ENCODE measurements around the gene RPL7L1. TPM values are rescaled to one million over a fixed set of nuclear protein-coding genes. Genes with fewer than 3 reads are reported as not detected.

The RPL7L1 gene
- polyA plus RNA-seq, 6 donors from 2014 or later = 26.8 to 81.7 (median 61.0) TPM

DNA sequence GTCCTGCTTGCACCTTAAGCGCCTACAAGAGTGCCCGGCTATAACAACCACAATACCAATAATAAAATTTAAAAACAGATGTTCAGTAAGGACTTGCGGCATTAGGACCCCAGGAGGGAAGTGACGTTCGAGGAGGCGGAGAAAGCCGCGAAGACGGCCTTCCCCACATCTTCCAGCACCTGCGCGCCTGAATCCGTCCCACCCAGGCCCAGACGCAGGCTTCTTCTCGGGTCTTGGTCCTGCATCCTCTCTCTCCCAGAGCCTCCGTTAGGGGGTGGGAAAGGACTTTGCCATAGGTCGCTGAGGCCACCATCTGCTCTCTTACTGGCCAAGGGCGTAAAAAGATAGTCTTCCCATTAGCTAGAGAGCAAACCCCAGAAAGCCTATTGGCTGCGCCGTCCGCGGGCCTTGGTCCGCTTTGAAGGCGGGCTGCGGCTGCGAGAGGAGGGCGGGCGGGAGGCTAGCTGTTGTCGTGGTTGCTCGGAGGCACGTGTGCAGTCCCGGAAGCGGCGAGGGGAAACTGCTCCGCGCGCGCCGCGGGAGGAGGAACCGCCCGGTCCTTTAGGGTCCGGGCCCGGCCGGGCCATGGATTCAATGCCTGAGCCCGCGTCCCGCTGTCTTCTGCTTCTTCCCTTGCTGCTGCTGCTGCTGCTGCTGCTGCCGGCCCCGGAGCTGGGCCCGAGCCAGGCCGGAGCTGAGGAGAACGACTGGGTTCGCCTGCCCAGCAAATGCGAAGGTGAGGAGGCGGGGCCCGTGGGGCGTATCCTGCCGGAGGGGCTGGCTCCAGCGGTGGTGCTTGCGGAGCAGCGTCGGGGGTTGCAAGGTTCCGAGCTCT lies 49.8 kb downstream of the RPL7L1 start, which contains the start of gene CNPY3:
CNPY3 (plus strand) TSS at position 495 of the 835 bp plus-strand sequence; CDS start at position 586, 91 bp downstream.
- H3K36me3 Mint-ChIP-seq = peaks cover 10 to 12% of the 10 kb centered on the region in 2 donors
- peak within 1 kb of the TSS; percentile 99 to 100 (median 100) for H3K27ac Mint-ChIP-seq
- H3K9me3 Mint-ChIP-seq = no peaks in the 10 kb centered on the region
- ATAC-seq (ENCODE audit: low read depth in 2 of 2) (peak; percentile 75), DNase-seq (peak; percentile 94)
- no peaks in the 10 kb centered on the region for H3K27me3 Mint-ChIP-seq
- H3K4me1 Mint-ChIP-seq = peaks cover 36 to 55% (median 47%) of the 10 kb centered on the region in 3 donors
- H3K4me3 Mint-ChIP-seq = peak within 1 kb of the TSS; percentile 98 to 100 (median 100)

DNA sequence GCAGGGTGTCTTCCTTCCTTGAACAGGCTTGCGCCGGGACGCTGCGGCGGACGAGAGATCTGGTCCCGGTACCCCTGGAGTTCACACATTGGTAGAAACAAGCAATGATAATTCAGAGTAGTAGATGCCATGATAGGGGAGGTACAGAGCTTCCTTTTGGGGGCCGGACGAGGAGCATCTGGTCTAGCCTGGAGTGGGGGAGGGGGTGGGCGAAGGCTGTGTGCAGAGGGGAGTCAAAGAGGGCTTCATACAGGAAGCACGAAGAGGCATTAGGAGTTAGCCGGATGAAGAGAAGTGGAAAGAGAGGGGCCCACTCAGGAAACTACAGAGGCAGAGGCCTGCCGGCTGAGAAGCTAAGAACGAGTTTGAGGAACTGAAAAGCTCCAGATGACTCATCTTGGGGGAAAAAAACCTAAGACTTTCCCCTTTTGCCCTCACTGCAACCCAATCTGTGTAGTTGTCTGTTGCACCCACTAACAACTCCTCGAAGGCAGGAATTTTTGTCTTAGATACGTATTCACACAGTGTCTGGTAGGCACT lies 50.5 kb downstream of the RPL7L1 start:
- H3K9me3 Mint-ChIP-seq = no peaks in the 10 kb centered on the region
- H3K4me3 Mint-ChIP-seq = peak overlapping the region; percentile 98 to 100 (median 100)
- peak overlapping the region; percentile 99 to 100 (median 100) for H3K27ac Mint-ChIP-seq
- H3K36me3 Mint-ChIP-seq = peaks cover 10 to 12% of the 10 kb centered on the region in 2 donors
- ATAC-seq (ENCODE audit: low read depth in 2 of 2) (peak; percentile 62 to 66), DNase-seq (peak; percentile 84)
- H3K27me3 Mint-ChIP-seq = no peaks in the 10 kb centered on the region
- peaks cover 36 to 57% (median 50%) of the 10 kb centered on the region in 3 donors for H3K4me1 Mint-ChIP-seq

DNA sequence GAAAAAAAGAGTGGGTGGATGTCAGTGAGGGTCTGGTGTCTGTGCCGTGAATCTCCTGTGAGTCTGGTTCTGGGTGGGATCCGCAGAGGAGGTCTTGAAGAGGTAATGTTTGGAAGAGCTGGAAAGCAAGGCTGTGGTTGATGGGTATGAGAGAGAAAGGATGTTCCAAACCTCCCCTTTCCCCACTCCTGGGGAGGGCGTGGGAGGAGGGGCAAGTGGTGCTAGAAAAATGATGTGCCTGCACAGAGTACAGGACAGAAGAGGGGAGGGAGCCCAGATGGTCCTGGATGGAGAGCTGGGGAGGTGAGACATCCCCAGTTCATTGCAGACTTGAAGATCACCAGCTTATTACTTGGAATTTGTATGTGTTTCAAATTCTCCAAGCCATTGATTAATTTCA lies 53.0 kb downstream of the RPL7L1 start:
- Mint-ChIP-seq H3K27ac (peak overlapping the region; percentile 78 to 100 (median 96)), H3K4me3 (peak overlapping the region; percentile 56 to 100 (median 100)), H3K4me1 (peaks cover 40 to 69% (median 58%) of the 10 kb centered on the region in 3 donors), H3K36me3 (peaks cover 13 to 20% of the 10 kb centered on the region in 2 donors), H3K27me3 (no peaks in the 10 kb centered on the region), H3K9me3 (no peaks in the 10 kb centered on the region)
- DNase-seq (no peak), ATAC-seq (ENCODE audit: low read depth in 2 of 2) (no peak)

DNA sequence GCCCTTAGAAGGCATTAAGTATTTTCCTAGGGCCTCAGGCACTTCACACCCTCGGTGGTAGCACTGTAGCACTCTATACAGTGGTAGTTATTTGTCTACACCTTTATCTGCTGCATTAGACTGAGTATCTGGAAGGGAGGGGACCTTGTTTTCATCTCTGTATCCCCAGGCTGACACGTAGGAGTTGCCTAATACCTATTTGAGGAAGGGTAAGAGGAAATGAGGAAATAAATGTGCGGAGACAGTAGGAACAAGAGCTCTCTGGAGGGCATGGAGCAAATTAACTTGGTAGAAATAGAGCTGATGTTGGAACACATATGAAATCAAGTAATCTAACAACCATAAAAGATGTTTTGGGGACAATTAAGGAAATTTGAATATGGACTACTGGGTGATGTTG lies 53.8 kb downstream of the RPL7L1 start:
- Mint-ChIP-seq H3K27ac (peak overlapping the region in 5 of 6 donors; percentile 25 to 100 (median 85)), H3K9me3 (no peaks in the 10 kb centered on the region), H3K36me3 (peaks cover 13 to 26% of the 10 kb centered on the region in 2 donors), H3K27me3 (no peaks in the 10 kb centered on the region), H3K4me1 (peaks cover 44 to 71% (median 62%) of the 10 kb centered on the region in 3 donors), H3K4me3 (peak overlapping the region; percentile 17 to 100 (median 100))
- ATAC-seq (ENCODE audit: low read depth in 2 of 2) (no peak), DNase-seq (no peak)

DNA sequence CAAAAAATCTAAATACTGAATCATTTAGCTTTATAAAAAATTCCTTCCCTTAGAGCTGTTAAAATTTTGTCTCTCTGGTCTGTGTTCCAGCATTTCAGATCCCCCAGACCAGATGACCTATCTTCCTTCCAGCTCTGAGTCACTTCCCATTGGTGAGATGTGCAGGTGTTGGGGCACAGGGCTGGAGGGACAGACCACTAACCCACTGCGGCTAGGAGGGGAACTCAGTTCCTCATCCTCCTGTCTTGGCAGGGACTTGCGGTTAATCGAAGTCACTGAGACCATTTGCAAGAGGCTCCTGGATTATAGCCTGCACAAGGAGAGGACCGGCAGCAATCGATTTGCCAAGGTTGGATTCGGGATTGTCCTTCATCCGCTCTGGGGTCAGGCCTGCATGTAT lies 55.9 kb downstream of the RPL7L1 start:
- Mint-ChIP-seq H3K4me1 (peaks cover 44 to 65% (median 59%) of the 10 kb centered on the region in 3 donors), H3K4me3 (peak overlapping the region in 2 of 8 donors; percentile 39 to 59), H3K9me3 (peaks cover 0 to 2% (median 0%) of the 10 kb centered on the region in 7 donors), H3K27me3 (no peaks in the 10 kb centered on the region), H3K27ac (peak overlapping the region in 3 of 6 donors; percentile 67 to 90 (median 86)), H3K36me3 (peaks cover 17 to 25% of the 10 kb centered on the region in 2 donors)
- ATAC-seq (ENCODE audit: low read depth in 2 of 2) (no peak), DNase-seq (no peak)

DNA sequence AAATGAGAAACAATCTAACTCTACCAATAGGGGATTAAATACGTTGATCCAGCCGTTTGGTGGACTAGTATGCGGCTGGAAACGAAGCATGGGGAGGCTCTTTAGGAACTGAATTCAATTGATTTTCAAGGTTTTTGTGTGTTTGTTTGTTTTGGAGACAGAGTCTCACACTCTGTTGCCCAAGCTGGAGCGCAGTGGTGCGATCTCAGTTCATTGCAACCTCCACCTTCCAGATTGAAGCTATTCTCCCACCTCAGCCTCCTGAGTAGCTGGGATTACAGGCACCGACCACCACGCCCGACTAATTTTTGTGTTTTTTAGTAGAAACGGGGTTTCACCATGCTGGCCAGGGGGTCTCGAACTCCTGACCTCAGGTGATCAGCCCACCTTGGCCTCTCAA lies 57.0 kb downstream of the RPL7L1 start:
- Mint-ChIP-seq H3K27ac (peak overlapping the region in 1 of 6 donors; percentile 32), H3K27me3 (no peaks in the 10 kb centered on the region), H3K4me3 (peak overlapping the region in 1 of 8 donors; percentile 5), H3K9me3 (peaks cover 0 to 2% (median 0%) of the 10 kb centered on the region in 7 donors), H3K36me3 (peaks cover 16 to 23% of the 10 kb centered on the region in 2 donors), H3K4me1 (peaks cover 38 to 54% (median 50%) of the 10 kb centered on the region in 3 donors)
- DNase-seq (no peak), ATAC-seq (ENCODE audit: low read depth in 2 of 2) (no peak)

DNA sequence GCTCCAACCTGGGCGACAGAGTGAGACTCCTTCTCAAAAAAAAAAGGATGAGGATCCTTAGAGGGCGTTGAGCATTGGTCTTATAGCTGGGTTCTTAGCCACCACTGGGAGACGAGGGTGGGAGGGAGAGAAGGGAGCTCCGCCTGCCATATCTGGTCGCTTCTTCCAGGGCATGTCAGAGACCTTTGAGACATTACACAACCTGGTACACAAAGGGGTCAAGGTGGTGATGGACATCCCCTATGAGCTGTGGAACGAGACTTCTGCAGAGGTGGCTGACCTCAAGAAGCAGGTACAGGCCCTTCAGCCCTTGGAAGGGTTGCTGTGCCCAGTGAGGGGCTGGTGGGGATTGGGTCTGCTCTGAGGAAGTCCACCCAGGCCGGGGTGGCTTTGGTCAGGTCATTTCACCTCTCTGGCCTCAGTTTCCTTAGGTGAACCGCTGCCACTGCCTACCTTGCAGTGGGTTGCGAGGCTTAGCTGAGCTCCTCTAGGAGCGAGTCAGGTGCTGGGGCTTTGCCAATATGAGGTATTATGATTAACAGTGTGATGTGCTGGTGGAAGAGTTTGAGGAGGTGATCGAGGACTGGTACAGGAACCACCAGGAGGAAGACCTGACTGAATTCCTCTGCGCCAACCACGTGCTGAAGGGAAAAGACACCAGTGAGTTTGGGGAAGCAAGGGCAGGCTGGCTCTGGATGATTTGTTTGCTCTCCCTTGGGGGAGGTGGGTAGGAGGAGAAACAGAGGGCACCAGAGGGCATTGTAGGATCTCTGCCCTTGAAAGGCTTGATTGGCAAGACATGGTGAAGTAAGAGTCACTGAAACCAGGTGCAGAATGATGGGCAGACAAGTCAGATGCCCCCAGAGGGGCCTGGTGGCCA lies 58.4 kb downstream of the RPL7L1 start:
- no peak for DNase-seq
- H3K27me3 Mint-ChIP-seq = no peaks in the 10 kb centered on the region
- ATAC-seq (ENCODE audit: low read depth in 2 of 2) = no peak
- peaks cover 0 to 2% (median 0%) of the 10 kb centered on the region in 7 donors for H3K9me3 Mint-ChIP-seq
- peak overlapping the region; percentile 33 to 86 (median 74) for H3K27ac Mint-ChIP-seq
- peaks cover 29 to 42% (median 36%) of the 10 kb centered on the region in 3 donors for H3K4me1 Mint-ChIP-seq
- peaks cover 10 to 16% of the 10 kb centered on the region in 2 donors for H3K36me3 Mint-ChIP-seq
- H3K4me3 Mint-ChIP-seq = peak overlapping the region in 1 of 8 donors; percentile 36

DNA sequence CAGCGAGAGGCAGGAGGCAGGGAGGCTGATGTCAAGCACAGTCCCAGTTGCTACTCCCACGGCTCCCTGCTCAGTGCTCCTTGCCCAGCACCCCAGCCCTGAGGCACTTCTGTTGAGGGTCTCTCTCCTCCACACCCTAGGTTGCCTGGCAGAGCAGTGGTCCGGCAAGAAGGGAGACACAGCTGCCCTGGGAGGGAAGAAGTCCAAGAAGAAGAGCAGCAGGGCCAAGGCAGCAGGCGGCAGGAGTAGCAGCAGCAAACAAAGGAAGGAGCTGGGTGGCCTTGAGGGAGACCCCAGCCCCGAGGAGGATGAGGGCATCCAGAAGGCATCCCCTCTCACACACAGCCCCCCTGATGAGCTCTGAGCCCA lies 59.0 kb downstream of the RPL7L1 start:
- peaks cover 0 to 2% (median 0%) of the 10 kb centered on the region in 7 donors for H3K9me3 Mint-ChIP-seq
- H3K27me3 Mint-ChIP-seq = no peaks in the 10 kb centered on the region
- H3K4me3 Mint-ChIP-seq = peak overlapping the region in 1 of 8 donors; percentile 36
- peak overlapping the region in 2 of 6 donors; percentile 72 to 76 for H3K27ac Mint-ChIP-seq
- peaks cover 10 to 16% of the 10 kb centered on the region in 2 donors for H3K36me3 Mint-ChIP-seq
- DNase-seq (no peak), ATAC-seq (ENCODE audit: low read depth in 2 of 2) (no peak)
- peaks cover 25 to 36% (median 30%) of the 10 kb centered on the region in 3 donors for H3K4me1 Mint-ChIP-seq

DNA sequence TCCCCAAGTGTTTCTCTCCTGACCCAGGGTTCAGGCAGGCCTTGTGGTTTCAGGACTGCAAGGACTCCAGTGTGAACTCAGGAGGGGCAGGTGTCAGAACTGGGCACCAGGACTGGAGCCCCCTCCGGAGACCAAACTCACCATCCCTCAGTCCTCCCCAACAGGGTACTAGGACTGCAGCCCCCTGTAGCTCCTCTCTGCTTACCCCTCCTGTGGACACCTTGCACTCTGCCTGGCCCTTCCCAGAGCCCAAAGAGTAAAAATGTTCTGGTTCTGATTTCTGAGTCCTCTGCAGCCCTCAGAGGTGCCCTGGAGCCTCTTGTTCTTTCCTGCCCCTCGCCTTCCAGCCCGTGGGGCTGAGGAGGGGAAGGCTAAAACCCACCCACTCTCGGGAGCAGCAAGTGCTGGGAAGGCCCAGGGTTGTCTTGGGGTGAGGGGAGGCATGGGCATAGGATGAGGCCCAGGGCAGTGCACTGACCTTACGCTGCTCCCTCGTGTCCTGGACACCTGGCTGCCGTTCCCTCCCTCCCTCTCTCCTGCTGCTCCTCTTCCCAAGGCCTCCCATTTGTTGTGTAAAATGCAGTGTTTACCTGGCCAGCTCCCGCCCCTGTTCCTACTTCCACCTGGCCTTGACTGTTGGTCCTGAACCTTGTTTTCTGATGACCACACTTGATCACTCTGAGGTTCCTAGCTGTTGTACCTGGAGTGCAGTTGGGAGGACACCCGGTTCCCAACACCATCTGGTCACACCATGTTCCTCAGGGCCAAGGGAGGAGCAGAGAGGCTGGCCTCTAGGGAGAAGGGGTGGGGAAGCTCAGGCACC lies 59.8 kb downstream of the RPL7L1 start:
- no peak for DNase-seq
- no peak for ATAC-seq (ENCODE audit: low read depth in 2 of 2)

More for the DNA sequence above, 59.8 kb downstream of the RPL7L1 start:
- Mint-ChIP-seq H3K27me3 (no peaks in the 10 kb centered on the region), H3K27ac (peak overlapping the region in 4 of 6 donors; percentile 22 to 86 (median 76)), H3K9me3 (peaks cover 0 to 2% (median 0%) of the 10 kb centered on the region in 7 donors), H3K4me3 (no peak overlapping the region), H3K4me1 (peaks cover 20 to 28% (median 25%) of the 10 kb centered on the region in 3 donors), H3K36me3 (peaks cover 10 to 16% of the 10 kb centered on the region in 2 donors)

Other genes starting within 250 kb of the RPL7L1 start
- gene PRPH2, start 157.0 kb upstream of the RPL7L1 start, polyA plus RNA-seq (ENCODE audit: low read depth in 6 of 6) = under 1 TPM in 4 of 6 donors, not detected in 2; 0.13 to 0.36 (median 0.23) TPM
- gene TBCC, start 133.5 kb upstream of the RPL7L1 start, polyA plus RNA-seq (ENCODE audit: low read depth in 6 of 6) = 100 to 1,000 TPM in 1 of 6 donors, 10 to 100 TPM in 5; 60.5 to 104 (median 71.8) TPM
- 1 to 10 TPM; 1.8 to 4.9 (median 4.1) TPM for gene BICRAL, start 97.6 kb upstream of the RPL7L1 start, polyA plus RNA-seq (ENCODE audit: low read depth in 6 of 6)
- 1 to 10 TPM in 1 of 6 donors, under 1 TPM in 3, not detected in 2; 0.41 to 1.9 (median 0.68) TPM for gene PTCRA, start 36.4 kb downstream of the RPL7L1 start, polyA plus RNA-seq (ENCODE audit: low read depth in 6 of 6)
- gene CNPY3, start 49.9 kb downstream of the RPL7L1 start, polyA plus RNA-seq (ENCODE audit: low read depth in 6 of 6) = 100 to 1,000 TPM; 153 to 199 (median 177) TPM
- gene GNMT, start 81.1 kb downstream of the RPL7L1 start, polyA plus RNA-seq (ENCODE audit: low read depth in 6 of 6) = 1 to 10 TPM in 1 of 6 donors, under 1 TPM in 3, not detected in 2; 0.26 to 1.1 (median 0.28) TPM
- gene PEX6, start 99.6 kb downstream of the RPL7L1 start, polyA plus RNA-seq (ENCODE audit: low read depth in 6 of 6) = 10 to 100 TPM; 10.6 to 23.5 (median 15.7) TPM
- 10 to 100 TPM; 13.6 to 23.8 (median 14.5) TPM for gene PPP2R5D, start 105.0 kb downstream of the RPL7L1 start, polyA plus RNA-seq (ENCODE audit: low read depth in 6 of 6)
- 100 to 1,000 TPM in 4 of 6 donors, 10 to 100 TPM in 2; 91.3 to 172 (median 103) TPM for gene MEA1, start 134.3 kb downstream of the RPL7L1 start, polyA plus RNA-seq (ENCODE audit: low read depth in 6 of 6)
- 100 to 1,000 TPM in 1 of 6 donors, 10 to 100 TPM in 5; 88.7 to 121 (median 92.0) TPM for gene KLHDC3, start 134.6 kb downstream of the RPL7L1 start, polyA plus RNA-seq (ENCODE audit: low read depth in 6 of 6)
- 10 to 100 TPM; 27.8 to 55.0 (median 39.8) TPM for gene RRP36, start 142.0 kb downstream of the RPL7L1 start, polyA plus RNA-seq (ENCODE audit: low read depth in 6 of 6)
- gene CUL7, start 174.2 kb downstream of the RPL7L1 start, polyA plus RNA-seq (ENCODE audit: low read depth in 6 of 6) = 1 to 10 TPM; 3.1 to 6.4 (median 4.4) TPM
- 10 to 100 TPM; 27.2 to 61.1 (median 42.3) TPM for gene MRPL2, start 179.8 kb downstream of the RPL7L1 start, polyA plus RNA-seq (ENCODE audit: low read depth in 6 of 6)
- gene KLC4, start 180.0 kb downstream of the RPL7L1 start, polyA plus RNA-seq (ENCODE audit: low read depth in 6 of 6) = 10 to 100 TPM in 4 of 6 donors, 1 to 10 TPM in 2; 1.3 to 11.2 (median 10.5) TPM
- not detected for gene PTK7, start 196.7 kb downstream of the RPL7L1 start, polyA plus RNA-seq (ENCODE audit: low read depth in 6 of 6)

Measured in naive B cell (primary cell).